Esophagus muscularis mucosa (tissue), 4 donors: ENCODE results near the gene HES2. TPM values are rescaled to one million over a fixed set of nuclear protein-coding genes. Genes with fewer than 3 reads are reported as not detected.
"Not testable (repeated sequence)": the region's sequence is repeated elsewhere in the genome, so short reads cannot be mapped to it uniquely, and the experiment has no call there.

ENCODE experiments used
- DNase-seq: peaks from one replicate; pipeline ENCODE4 v3.0.0-alpha.2; 2017; ENCODE audit errors: extremely low spot score
- H3K27ac ChIP-seq, 4 donors: fragments of 200-600 bp; sonication (generic); replicated peaks in 1 of 4; 1 replicate in 3 of 4; 2 replicates in 1 of 4; pipeline ENCODE4 v1.5.1; 2016 to 2019; ENCODE audit warnings: mild to moderate bottlenecking in 1 of 4
- H3K27me3 ChIP-seq, 4 donors: fragments of 200-600 bp; sonication (generic); one replicate each; pipeline versions ENCODE4 v1.5.1 to v1.6.0; 2016 to 2019
- H3K36me3 ChIP-seq, 4 donors: fragments of 200-600 bp; sonication (generic); one replicate each; pipeline ENCODE4 v1.5.1; 2016 to 2019
- H3K4me1 ChIP-seq, 4 donors: fragments of 200-600 bp; sonication (generic); one replicate each; pipeline ENCODE4 v1.5.1; 2016 to 2019
- H3K4me3 ChIP-seq, 4 donors: fragments of 200-600 bp; sonication (generic); 1 replicate in 2 of 4; 2 replicates in 2 of 4; pipeline ENCODE4 v1.5.1; 2016 to 2019; ENCODE audit warnings: mild to moderate bottlenecking in 4 of 4, moderate library complexity in 1 of 4
- H3K9me3 ChIP-seq, 4 donors: fragments of 200-600 bp; sonication (generic); 1 replicate in 3 of 4; 2 replicates in 1 of 4; pipeline ENCODE4 v1.5.1; 2016 to 2019
- EP300 ChIP-seq: sonication (generic); formaldehyde crosslinking; IDR thresholded peaks from one replicate; pipeline ENCODE4 v1.6.1; 2017; ENCODE audit warnings: antibody characterized with exemption
- POLR2A ChIP-seq: fragments of 450-650 bp; IDR thresholded peaks from one replicate; pipeline ENCODE4 v1.6.1; 2017; ENCODE audit warnings: antibody characterized with exemption, moderate library complexity, mild to moderate bottlenecking, low read depth
- POLR2AphosphoS5 ChIP-seq, 2 donors: sonication (generic); formaldehyde crosslinking; IDR thresholded peaks; one replicate each; pipeline ENCODE4 v1.6.1; 2017; ENCODE audit warnings: antibody characterized with exemption in 2 of 2
- WGBS: methylation state at CpG from one replicate; pipeline ENCODE4 v1.1.5; 2018; 5-methylcytosine and 5-hydroxymethylcytosine counted together
- intact Hi-C: fragments of 100-400 bp; cut with DNase I; formaldehyde crosslinking; loops from one replicate; pipeline ENCODE4 v1.15.1; 2023
- total RNA-seq, 4 donors: library from RNA; depleted of rRNA; stranded (reverse); fragments of >200 nt; gene quantifications; one replicate each; pipeline versions ENCODE4 v1.1.0 to v1.2.1, GENCODE V29; 2016
- TF ChIP-seq, protein P1 (sequence below), 3 experiments: fragments of 200-600 bp in 2 of 3; fragments of 450-650 bp in 1 of 3; sonication (generic) in 2 of 3; IDR thresholded peaks; one replicate each; pipeline ENCODE4 v1.5.1; 2017 to 2019; ENCODE audit warnings: antibody characterized with exemption in 3 of 3, mild to moderate bottlenecking in 2 of 3, moderate library complexity in 1 of 3

The HES2 gene
- total RNA-seq, 4 donors from 2014 or later = not detected

DNA sequence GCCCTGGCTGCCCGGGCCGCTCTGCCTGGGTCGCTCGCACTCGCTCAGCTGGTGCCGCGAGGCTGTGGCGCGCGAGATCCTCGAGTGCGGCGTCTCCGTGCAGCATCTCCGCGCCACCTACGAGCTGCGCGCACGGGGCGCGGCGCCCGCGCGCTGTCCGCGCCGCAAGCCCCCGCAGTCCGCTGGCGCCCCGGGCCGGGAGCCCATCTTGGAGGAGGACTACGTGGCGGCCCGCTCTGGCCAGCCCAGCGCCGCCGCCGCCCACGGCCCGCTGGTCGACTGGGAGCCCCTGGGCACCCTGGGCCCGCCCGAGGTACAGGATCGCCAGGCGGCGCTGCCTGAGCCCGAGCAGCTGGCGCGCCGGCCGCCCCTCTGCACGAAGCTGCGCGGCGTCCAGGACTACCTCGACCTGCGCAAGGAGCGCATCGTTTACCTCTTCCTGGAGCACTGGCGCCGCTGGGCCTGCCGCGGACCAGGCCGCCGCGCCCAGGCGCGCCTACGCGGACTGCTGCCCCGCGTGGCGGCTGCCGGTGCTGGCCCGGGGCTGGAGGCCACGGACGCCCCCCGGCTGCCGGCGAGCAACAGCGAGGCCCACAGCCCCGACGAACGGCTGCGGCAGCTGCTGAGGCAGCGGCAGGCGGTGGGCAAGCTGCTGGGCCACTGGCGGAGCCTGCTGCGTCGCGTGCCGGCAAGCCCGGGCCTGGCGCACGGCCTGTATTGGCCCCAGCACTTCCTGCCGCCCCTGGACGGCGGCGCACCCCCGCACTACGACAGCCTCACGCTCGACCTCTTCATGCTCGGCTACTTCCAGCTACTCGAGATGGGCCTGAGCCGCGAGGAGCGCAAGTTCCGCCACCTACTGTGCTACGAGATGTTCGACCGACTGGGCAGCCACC, 35.4 kb upstream of the HES2 start:
- Histone ChIP-seq H3K9me3 (no peaks in the 10 kb centered on the region), H3K27me3 (peaks cover 0 to 92% (median 23%) of the 10 kb centered on the region in 4 donors), H3K4me1 (peaks cover 0 to 26% (median 20%) of the 10 kb centered on the region in 4 donors), H3K4me3 (no peak overlapping the region), H3K27ac (no peak overlapping the region), H3K36me3 (no peaks in the 10 kb centered on the region)
- no CpG with 5 or more reads among the region's 115 CpGs for WGBS
- intact Hi-C loops = no loop called here
- DNase-seq = no peak
- TF ChIP-seq, protein P1, sequence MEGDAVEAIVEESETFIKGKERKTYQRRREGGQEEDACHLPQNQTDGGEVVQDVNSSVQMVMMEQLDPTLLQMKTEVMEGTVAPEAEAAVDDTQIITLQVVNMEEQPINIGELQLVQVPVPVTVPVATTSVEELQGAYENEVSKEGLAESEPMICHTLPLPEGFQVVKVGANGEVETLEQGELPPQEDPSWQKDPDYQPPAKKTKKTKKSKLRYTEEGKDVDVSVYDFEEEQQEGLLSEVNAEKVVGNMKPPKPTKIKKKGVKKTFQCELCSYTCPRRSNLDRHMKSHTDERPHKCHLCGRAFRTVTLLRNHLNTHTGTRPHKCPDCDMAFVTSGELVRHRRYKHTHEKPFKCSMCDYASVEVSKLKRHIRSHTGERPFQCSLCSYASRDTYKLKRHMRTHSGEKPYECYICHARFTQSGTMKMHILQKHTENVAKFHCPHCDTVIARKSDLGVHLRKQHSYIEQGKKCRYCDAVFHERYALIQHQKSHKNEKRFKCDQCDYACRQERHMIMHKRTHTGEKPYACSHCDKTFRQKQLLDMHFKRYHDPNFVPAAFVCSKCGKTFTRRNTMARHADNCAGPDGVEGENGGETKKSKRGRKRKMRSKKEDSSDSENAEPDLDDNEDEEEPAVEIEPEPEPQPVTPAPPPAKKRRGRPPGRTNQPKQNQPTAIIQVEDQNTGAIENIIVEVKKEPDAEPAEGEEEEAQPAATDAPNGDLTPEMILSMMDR (IDR thresholded peaks at IDR 0.05) = no peak
- TF ChIP-seq POLR2A = no peak
- TF ChIP-seq EP300 = no peak

DNA sequence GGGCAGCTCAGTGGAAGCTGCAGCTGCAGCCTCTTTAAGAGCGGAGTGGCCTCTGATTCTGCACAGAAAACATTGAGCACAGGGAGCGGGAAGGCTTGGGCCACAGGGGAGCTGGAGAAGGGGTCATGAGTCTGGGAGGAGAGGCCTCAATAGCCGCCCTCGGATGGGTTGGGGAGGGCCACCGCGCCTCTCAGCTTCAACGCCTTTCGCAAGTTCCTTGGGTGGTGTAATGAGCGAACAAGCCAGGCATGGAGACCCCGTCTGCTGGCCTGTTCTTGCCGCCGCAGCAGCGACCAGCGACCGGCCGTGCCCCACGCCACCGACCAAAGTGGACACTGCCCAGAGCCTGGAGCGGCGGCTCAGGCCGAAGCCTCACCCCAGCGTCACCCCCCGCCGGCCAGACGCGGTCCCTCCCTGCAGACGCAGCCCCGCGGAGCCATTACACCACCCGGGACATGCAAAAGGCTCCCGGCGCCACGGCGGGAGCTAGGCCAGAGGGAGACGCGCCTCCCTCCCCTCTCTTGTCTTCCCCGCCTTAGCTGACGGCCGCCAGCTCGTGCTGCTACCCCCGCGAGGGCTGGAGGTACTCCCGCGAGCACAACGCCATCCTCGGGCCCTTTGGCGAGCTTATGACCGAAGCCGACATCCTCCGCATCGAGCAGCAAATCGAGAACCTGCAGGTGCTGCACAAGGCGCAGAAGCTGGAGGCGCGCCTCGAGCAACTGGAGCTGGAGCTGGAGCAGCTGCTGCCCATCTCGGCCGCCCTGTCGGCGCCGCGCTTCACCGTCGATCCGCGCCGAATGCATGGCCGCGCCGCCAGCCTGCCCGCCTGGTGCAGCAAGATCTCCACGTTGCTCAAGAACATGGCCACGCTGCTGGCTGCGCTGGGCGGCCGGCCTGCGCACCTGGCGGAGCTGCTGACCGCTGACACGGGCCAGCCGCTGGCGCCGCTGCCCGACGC, 34.5 kb upstream of the HES2 start:
- not testable (repeated sequence) for H3K27ac ChIP-seq

DNA sequence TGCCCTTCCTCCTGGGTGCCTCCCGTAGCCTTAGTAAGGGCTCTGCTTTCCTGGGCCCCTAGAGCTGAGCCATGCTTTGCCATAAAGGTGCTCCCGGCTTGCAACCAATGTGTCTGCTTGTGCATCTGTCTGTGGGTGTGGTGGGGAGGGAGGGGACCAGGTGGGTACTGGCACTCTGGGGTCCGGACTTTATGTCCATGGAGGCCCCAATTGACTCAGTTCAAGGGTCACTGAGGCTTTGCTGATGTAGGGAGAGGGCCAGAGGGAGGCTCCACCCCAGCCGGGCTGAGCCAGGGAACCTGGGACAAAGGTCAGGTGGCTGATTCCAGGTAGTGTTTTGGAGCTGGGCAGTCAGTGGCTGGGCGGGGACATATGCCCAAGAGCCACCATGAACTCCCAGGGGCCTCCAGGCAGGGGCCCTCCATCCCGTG, 31.2 kb upstream of the HES2 start:
- Histone ChIP-seq H3K9me3 (no peaks in the 10 kb centered on the region), H3K27me3 (peaks cover 0 to 100% (median 49%) of the 10 kb centered on the region in 4 donors), H3K36me3 (no peaks in the 10 kb centered on the region), H3K4me3 (no peak overlapping the region), H3K4me1 (peaks cover 10 to 48% (median 44%) of the 10 kb centered on the region in 4 donors), H3K27ac (no peak overlapping the region)
- 76% methylated on average over 6 of the region's 6 CpGs for WGBS
- TF ChIP-seq EP300 (no peak), POLR2AphosphoS5 (IDR thresholded peaks at IDR 0.05) (no peak), POLR2A (no peak)
- TF ChIP-seq, protein P1 (IDR thresholded peaks at IDR 0.05) = no peak
- intact Hi-C loops = no loop called here
- no peak for DNase-seq

More for the DNA sequence above, 34.5 kb upstream of the HES2 start:
- H3K36me3 ChIP-seq, DNase-seq, H3K9me3 ChIP-seq, intact Hi-C loops, H3K4me3 ChIP-seq: not testable (repeated sequence)
- 12% methylated on average over 24 of the region's 85 CpGs for WGBS
- Histone ChIP-seq H3K27me3 (peaks cover 0 to 92% (median 29%) of the 10 kb centered on the region in 4 donors), H3K4me1 (peaks cover 0 to 23% (median 19%) of the 10 kb centered on the region in 4 donors)

DNA sequence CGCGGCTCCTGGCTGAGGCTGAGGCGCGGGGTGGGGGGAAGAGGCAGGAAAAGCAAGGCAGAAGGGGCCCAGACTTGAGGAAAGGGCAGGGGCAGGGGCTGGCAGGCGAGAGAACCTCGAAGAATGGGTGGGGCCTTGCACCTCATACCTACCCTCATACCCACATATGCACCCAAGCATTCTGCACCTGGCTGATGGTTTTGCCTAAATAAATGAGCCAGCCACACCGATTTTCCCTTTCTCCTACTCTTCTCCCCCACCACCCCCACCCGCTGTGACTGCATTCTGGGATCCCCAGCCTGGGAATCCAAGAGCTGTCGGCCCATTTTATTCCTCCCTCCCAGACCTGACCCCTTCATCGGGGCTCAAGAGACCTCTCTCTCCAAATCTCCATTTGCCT, 30.8 kb upstream of the HES2 start:
- 40% methylated on average over 10 of the region's 10 CpGs for WGBS
- intact Hi-C loops, H3K36me3 ChIP-seq, H3K9me3 ChIP-seq, DNase-seq, H3K4me3 ChIP-seq, H3K27ac ChIP-seq: not testable (repeated sequence)
- Histone ChIP-seq H3K27me3 (peaks cover 0 to 100% (median 49%) of the 10 kb centered on the region in 4 donors), H3K4me1 (peaks cover 10 to 46% (median 42%) of the 10 kb centered on the region in 4 donors)

DNA sequence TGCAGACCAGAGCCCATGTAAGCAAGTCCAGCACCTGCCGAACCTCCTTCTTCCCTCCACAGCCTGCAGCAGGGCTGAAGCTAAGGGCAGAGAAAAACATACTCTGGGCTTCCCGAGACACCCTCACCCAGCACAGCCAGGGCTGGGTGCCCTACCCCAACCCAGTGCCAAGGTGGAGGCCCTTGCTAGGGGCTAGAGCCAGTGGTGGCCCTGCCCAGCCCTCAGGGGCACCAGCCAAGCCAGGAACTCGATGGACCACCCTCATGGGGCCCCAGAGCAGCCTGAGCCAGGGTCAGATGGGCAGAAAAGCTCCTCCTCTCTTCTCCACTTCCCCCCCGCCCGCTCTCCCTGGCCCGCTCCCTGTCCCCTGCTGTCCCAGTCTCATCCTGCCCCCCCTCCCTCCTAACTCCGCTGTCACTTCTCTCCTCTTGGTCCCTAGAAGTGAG, 30.3 kb upstream of the HES2 start:
- Histone ChIP-seq H3K27ac (no peak overlapping the region), H3K36me3 (no peaks in the 10 kb centered on the region), H3K4me1 (peaks cover 10 to 41% (median 37%) of the 10 kb centered on the region in 4 donors), H3K4me3 (no peak overlapping the region), H3K27me3 (peaks cover 0 to 100% (median 49%) of the 10 kb centered on the region in 4 donors), H3K9me3 (no peaks in the 10 kb centered on the region)
- no peak for DNase-seq
- intact Hi-C loops = no loop called here
- WGBS = 16% methylated on average over 4 of the region's 7 CpGs
- TF ChIP-seq EP300 = no peak
- TF ChIP-seq POLR2A = no peak
